Esophagus muscularis mucosa (tissue), 4 donors: Measurements from ENCODE around the gene LILRA6. TPM values are rescaled to one million over a fixed set of nuclear protein-coding genes. Genes with fewer than 3 reads are reported as not detected.

Experiments used
- DNase-seq: peaks from one replicate; pipeline ENCODE4 v3.0.0-alpha.2; 2017; ENCODE audit errors: extremely low spot score
- H3K27ac ChIP-seq, 4 donors: fragments of 200-600 bp; sonication (generic); replicated peaks in 1 of 4; 1 replicate in 3 of 4; 2 replicates in 1 of 4; pipeline ENCODE4 v1.5.1; 2016 to 2019; ENCODE audit warnings: mild to moderate bottlenecking in 1 of 4
- H3K27me3 ChIP-seq, 4 donors: fragments of 200-600 bp; sonication (generic); one replicate each; pipeline versions ENCODE4 v1.5.1 to v1.6.0; 2016 to 2019
- H3K36me3 ChIP-seq, 4 donors: fragments of 200-600 bp; sonication (generic); one replicate each; pipeline ENCODE4 v1.5.1; 2016 to 2019
- H3K4me1 ChIP-seq, 4 donors: fragments of 200-600 bp; sonication (generic); one replicate each; pipeline ENCODE4 v1.5.1; 2016 to 2019
- H3K4me3 ChIP-seq, 4 donors: fragments of 200-600 bp; sonication (generic); 1 replicate in 2 of 4; 2 replicates in 2 of 4; pipeline ENCODE4 v1.5.1; 2016 to 2019; ENCODE audit warnings: mild to moderate bottlenecking in 4 of 4, moderate library complexity in 1 of 4
- H3K9me3 ChIP-seq, 4 donors: fragments of 200-600 bp; sonication (generic); 1 replicate in 3 of 4; 2 replicates in 1 of 4; pipeline ENCODE4 v1.5.1; 2016 to 2019
- EP300 ChIP-seq: sonication (generic); formaldehyde crosslinking; IDR thresholded peaks from one replicate; pipeline ENCODE4 v1.6.1; 2017; ENCODE audit warnings: antibody characterized with exemption
- POLR2A ChIP-seq: fragments of 450-650 bp; IDR thresholded peaks from one replicate; pipeline ENCODE4 v1.6.1; 2017; ENCODE audit warnings: antibody characterized with exemption, moderate library complexity, mild to moderate bottlenecking, low read depth
- POLR2AphosphoS5 ChIP-seq, 2 donors: sonication (generic); formaldehyde crosslinking; IDR thresholded peaks; one replicate each; pipeline ENCODE4 v1.6.1; 2017; ENCODE audit warnings: antibody characterized with exemption in 2 of 2
- WGBS: methylation state at CpG from one replicate; pipeline ENCODE4 v1.1.5; 2018; 5-methylcytosine and 5-hydroxymethylcytosine counted together
- intact Hi-C: fragments of 100-400 bp; cut with DNase I; formaldehyde crosslinking; loops from one replicate; pipeline ENCODE4 v1.15.1; 2023
- total RNA-seq, 4 donors: library from RNA; depleted of rRNA; stranded (reverse); fragments of >200 nt; gene quantifications; one replicate each; pipeline versions ENCODE4 v1.1.0 to v1.2.1, GENCODE V29; 2016
- TF ChIP-seq, protein P1 (sequence below), 3 experiments: fragments of 200-600 bp in 2 of 3; fragments of 450-650 bp in 1 of 3; sonication (generic) in 2 of 3; IDR thresholded peaks; one replicate each; pipeline ENCODE4 v1.5.1; 2017 to 2019; ENCODE audit warnings: antibody characterized with exemption in 3 of 3, mild to moderate bottlenecking in 2 of 3, moderate library complexity in 1 of 3

LILRA6 gene
- total RNA-seq, 4 donors from 2014 or later, result 0.86 to 2.9 (median 2.6) TPM

DNA sequence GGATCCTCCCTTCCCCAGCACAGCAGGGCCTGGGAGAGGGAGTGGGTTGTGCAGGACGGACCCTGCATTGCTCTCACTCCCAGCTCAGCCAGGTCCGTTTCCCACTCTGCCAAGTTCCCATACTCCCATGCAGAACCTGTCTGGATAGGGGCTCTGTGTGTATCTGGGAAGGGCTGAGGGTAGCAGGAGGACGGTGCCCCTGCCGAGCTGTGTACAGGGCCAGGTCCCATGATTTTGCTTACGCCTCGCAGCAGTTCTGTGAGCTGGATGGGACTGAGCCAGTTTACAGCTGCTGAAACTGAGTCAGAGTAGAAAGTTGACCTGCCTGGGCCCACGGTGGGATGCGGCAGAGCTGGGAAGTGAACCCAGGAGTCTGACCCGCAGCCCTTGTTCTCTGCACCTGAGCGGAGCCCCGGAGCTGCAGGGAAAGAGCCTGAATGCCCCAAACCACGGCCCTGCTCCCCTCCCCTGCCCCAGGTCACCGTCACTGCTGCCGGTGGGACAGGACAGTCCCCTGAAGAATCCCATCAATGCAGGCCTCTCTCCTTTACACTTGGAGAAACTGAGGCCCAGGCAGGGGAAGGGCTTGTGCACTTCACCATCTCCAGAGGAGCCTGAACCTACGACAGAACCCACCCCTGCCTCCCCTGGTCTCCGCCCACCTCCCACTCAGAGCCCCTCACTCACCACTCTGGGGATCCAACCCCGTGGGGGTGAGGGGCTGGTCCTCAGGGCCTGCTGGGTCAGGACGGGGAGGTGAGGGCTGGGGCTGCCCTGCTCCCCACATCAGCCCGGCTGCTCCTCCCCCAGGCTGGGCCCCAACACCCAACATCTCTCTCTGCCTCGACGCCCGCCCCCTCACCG lies 11.0 kb upstream of the LILRA6 start:
- no peak overlapping the region for H3K4me3 ChIP-seq
- no peaks in the 10 kb centered on the region for H3K4me1 ChIP-seq
- no peaks in the 10 kb centered on the region for H3K9me3 ChIP-seq
- no peak for DNase-seq
- peaks cover 0 to 70% (median 9%) of the 10 kb centered on the region in 4 donors for H3K27me3 ChIP-seq
- WGBS, result 58% methylated on average over 9 of the region's 23 CpGs
- H3K27ac ChIP-seq, result no peak overlapping the region
- TF ChIP-seq, protein P1, sequence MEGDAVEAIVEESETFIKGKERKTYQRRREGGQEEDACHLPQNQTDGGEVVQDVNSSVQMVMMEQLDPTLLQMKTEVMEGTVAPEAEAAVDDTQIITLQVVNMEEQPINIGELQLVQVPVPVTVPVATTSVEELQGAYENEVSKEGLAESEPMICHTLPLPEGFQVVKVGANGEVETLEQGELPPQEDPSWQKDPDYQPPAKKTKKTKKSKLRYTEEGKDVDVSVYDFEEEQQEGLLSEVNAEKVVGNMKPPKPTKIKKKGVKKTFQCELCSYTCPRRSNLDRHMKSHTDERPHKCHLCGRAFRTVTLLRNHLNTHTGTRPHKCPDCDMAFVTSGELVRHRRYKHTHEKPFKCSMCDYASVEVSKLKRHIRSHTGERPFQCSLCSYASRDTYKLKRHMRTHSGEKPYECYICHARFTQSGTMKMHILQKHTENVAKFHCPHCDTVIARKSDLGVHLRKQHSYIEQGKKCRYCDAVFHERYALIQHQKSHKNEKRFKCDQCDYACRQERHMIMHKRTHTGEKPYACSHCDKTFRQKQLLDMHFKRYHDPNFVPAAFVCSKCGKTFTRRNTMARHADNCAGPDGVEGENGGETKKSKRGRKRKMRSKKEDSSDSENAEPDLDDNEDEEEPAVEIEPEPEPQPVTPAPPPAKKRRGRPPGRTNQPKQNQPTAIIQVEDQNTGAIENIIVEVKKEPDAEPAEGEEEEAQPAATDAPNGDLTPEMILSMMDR (IDR thresholded peaks at IDR 0.05), result no peak
- TF ChIP-seq POLR2AphosphoS5 (IDR thresholded peaks at IDR 0.05) (no peak), POLR2A (no peak), EP300 (no peak)
- intact Hi-C loops, result no loop called here
- H3K36me3 ChIP-seq, result no peaks in the 10 kb centered on the region

DNA sequence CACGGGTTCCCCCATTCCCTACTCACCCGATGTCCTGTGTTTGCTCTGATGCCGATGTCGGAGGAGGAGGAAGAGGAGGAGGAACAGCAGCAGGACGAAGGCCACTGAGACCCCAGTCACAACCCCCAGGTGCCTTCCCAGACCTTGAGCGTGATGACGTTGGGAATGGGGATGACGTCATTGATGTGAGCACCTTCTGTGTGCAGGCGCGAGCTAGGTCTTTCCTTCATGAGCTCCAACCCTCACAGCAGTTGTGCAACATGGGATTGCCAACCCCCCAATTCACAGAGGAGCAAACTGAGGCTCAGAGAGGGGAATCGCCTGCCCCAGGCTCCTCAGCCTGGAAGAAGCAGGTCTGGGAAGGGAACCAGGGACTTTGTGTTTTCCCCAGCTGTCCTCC lies 10.3 kb upstream of the LILRA6 start:
- no peaks in the 10 kb centered on the region for H3K36me3 ChIP-seq
- peaks cover 0 to 73% (median 9%) of the 10 kb centered on the region in 4 donors for H3K27me3 ChIP-seq
- H3K9me3 ChIP-seq, result no peaks in the 10 kb centered on the region
- no peaks in the 10 kb centered on the region for H3K4me1 ChIP-seq
- intact Hi-C loops, result no loop called here
- no peak overlapping the region for H3K27ac ChIP-seq
- DNase-seq, result no peak
- H3K4me3 ChIP-seq, result no peak overlapping the region
- no peak for TF ChIP-seq EP300
- 85% methylated on average over 11 of the region's 11 CpGs for WGBS

DNA sequence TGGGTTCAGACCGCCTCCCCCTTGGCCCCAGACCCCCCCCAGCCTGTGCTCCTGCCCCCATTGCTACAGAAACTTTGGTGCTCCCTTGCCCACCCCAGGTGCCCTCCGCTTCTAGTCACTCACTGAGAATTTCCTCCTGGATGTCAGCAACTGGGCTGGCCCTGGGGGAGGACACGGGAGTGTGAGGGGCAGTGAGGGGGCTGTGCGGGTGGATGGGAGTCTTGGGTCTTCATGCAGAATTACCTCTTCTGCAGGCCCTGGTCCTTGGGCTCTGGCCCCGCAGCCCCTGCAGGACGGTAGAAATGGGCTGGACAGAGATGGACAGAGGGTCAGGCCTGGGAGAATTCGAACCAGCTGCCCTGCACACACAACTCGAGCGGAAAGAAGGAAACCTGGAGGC lies 9.7 kb upstream of the LILRA6 start:
- no peak overlapping the region for H3K27ac ChIP-seq
- 86% methylated on average over 6 of the region's 9 CpGs for WGBS
- no peak for DNase-seq
- no peaks in the 10 kb centered on the region for H3K9me3 ChIP-seq
- H3K4me1 ChIP-seq, result no peaks in the 10 kb centered on the region
- intact Hi-C loops, result no loop called here
- H3K27me3 ChIP-seq, result peaks cover 0 to 71% (median 9%) of the 10 kb centered on the region in 4 donors
- no peaks in the 10 kb centered on the region for H3K36me3 ChIP-seq
- H3K4me3 ChIP-seq, result no peak overlapping the region
- no peak for TF ChIP-seq POLR2A
- TF ChIP-seq, protein P1 (IDR thresholded peaks at IDR 0.05), result no peak
- TF ChIP-seq EP300, result no peak
- TF ChIP-seq POLR2AphosphoS5 (IDR thresholded peaks at IDR 0.05), result no peak

DNA sequence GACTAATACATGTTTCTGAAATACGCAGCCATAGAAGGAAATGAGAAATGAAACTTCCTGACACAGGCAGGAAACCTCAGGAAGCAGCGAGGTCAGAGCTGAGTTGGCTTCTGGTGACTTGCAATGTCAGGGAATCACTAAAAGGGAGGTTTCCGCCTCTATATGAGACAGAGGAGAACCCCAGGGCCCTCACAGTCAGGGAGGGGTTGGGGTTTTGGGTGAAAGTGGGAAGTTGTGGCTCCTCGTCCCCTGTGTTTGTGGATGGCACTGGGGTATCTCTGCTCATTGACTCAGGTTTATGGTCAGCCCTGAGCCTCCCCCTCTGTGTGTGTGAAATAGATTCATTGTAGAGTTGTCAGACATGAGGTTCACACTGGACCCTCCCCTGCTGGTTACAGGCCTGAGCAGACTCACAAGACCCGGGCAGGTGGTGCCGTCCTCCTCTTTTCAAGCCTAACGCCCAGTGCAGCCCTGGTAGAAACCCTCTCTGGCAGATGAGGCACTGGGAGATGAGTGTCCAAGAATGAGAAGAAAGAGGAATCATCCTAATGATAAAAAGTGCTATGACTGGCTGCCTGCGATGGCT lies 5.5 kb upstream of the LILRA6 start:
- peaks cover 0 to 32% (median 1%) of the 10 kb centered on the region in 4 donors for H3K27me3 ChIP-seq
- no peaks in the 10 kb centered on the region for H3K36me3 ChIP-seq
- TF ChIP-seq POLR2AphosphoS5 (IDR thresholded peaks at IDR 0.05) (peak in 1 of 2 donors; percentile 25), EP300 (no peak)
- H3K9me3 ChIP-seq, result no peaks in the 10 kb centered on the region
- WGBS, result 55% methylated on average over 8 of the region's 8 CpGs
- no peak overlapping the region for H3K4me3 ChIP-seq
- no peaks in the 10 kb centered on the region for H3K4me1 ChIP-seq
- intact Hi-C loops, result no loop called here
- DNase-seq, result no peak
- peak overlapping the region in 1 of 4 donors; percentile 18 for H3K27ac ChIP-seq

DNA sequence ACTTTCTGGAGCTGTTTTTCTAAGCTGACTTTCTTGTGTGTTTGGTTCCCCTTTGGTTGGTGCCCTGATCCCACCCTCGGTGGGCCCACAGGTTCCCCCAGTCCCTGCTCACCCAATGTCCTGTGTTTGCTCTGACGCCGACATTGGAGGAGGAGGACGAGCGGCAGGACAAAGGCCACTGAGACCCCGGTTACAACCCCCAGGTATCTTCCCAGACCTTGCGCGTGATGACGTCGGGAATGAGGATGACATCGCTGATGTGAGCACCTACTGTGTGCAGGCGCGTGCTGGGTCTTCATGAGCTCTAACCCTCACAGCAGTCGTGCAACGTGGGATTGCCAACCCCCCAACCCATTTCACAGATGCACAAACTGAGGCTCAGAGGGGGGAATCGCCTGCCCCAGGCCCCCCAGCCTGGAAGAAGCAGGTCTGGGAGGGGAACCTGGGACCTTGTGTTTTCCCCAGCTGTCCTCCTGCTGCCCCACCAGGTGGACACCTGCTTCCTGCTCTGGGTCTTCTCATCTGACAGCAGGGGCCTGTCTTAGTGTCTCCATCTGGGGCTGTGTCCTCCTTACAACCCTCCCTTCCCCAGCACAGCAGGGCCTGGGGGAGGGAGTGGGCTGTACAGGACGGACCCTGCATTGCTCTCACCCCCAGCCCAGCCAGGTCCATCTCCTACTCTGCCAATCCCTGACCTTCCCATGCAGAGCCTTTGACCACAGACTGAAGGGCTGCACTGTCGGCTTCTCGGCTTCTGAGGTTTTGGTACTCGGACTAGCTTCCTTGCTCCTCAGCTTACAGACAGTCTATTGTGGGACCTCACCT lies 4.7 kb upstream of the LILRA6 start:
- H3K9me3 ChIP-seq, result no peaks in the 10 kb centered on the region
- 80% methylated on average over 19 of the region's 20 CpGs for WGBS
- no peak overlapping the region for H3K4me3 ChIP-seq
- TF ChIP-seq, protein P1 (IDR thresholded peaks at IDR 0.05), result no peak
- no peak for TF ChIP-seq EP300
- DNase-seq, result peak; percentile 75
- H3K4me1 ChIP-seq, result no peaks in the 10 kb centered on the region
- no peaks in the 10 kb centered on the region for H3K36me3 ChIP-seq
- intact Hi-C loops, result no loop called here
- H3K27me3 ChIP-seq, result peaks cover 0 to 30% (median 0%) of the 10 kb centered on the region in 4 donors
- H3K27ac ChIP-seq, result peak overlapping the region in 2 of 4 donors; percentile 26 to 35
